Neural progenitor cell (in vitro differentiated cells): ENCODE results near the gene ZNF225. TPM values are rescaled to one million over a fixed set of nuclear protein-coding genes. Genes with fewer than 3 reads are reported as not detected.

Experiments
- DNase-seq: peaks from one replicate; pipeline ENCODE4 v3.0.0-alpha.2; 2016; ENCODE audit warnings: low spot score
- H2AFZ ChIP-seq: fragments of 200-600 bp; sonication (generic); replicated peaks from 2 replicates; pipeline ENCODE4 v1.6.1; 2016; ENCODE audit warnings: antibody characterized with exemption
- H3F3A ChIP-seq: fragments of 200-600 bp; sonication (generic); 2 replicates; pipeline ENCODE4 v1.6.1; 2016; ENCODE audit warnings: antibody characterized with exemption, low read depth
- H3K27ac ChIP-seq: fragments of 200-600 bp; sonication (generic); 2 replicates; pipeline ENCODE4 v1.5.1; 2016; ENCODE audit warnings: mild to moderate bottlenecking
- H3K27me3 ChIP-seq: fragments of 200-600 bp; sonication (generic); 2 replicates; pipeline ENCODE4 v1.6.1; 2016; ENCODE audit warnings: mild to moderate bottlenecking, moderate library complexity
- H3K36me3 ChIP-seq: fragments of 200-600 bp; sonication (generic); 2 replicates; pipeline ENCODE4 v1.5.1; 2016
- H3K4me1 ChIP-seq: fragments of 200-600 bp; sonication (generic); 2 replicates; pipeline ENCODE4 v1.6.1; 2016; ENCODE audit warnings: mixed run types
- H3K4me2 ChIP-seq: fragments of 200-600 bp; sonication (generic); 2 replicates; pipeline ENCODE4 v1.6.1; 2016
- H3K4me3 ChIP-seq: fragments of 200-600 bp; sonication (generic); 2 replicates; pipeline ENCODE4 v1.5.1; 2016
- H3K79me2 ChIP-seq: fragments of 200-600 bp; sonication (generic); 2 replicates; pipeline ENCODE4 v1.6.1; 2016; ENCODE audit warnings: low read depth
- H3K9ac ChIP-seq: fragments of 200-600 bp; sonication (generic); 2 replicates; pipeline ENCODE4 v1.6.1; 2016
- H3K9me3 ChIP-seq: fragments of 200-600 bp; sonication (generic); 2 replicates; pipeline ENCODE4 v1.5.1; 2016; ENCODE audit warnings: low read depth
- H4K20me1 ChIP-seq: fragments of 200-600 bp; sonication (generic); 2 replicates; pipeline ENCODE4 v1.6.1; 2016; ENCODE audit warnings: low read depth
- H3K27ac Mint-ChIP-seq: 3 replicates; pipeline ENCODE4 v1.8.0; 2021; ENCODE audit warnings: mixed read lengths
- H3K27me3 Mint-ChIP-seq: 2 replicates; pipeline ENCODE4 v1.8.0; 2022; ENCODE audit warnings: low read depth, mild to moderate bottlenecking, inconsistent platforms, moderate library complexity, mixed read lengths; ENCODE audit not compliant: insufficient read depth
- H3K36me3 Mint-ChIP-seq: 3 replicates; pipeline ENCODE4 v1.8.0; 2021; ENCODE audit warnings: mixed read lengths
- H3K4me1 Mint-ChIP-seq: 3 replicates; pipeline ENCODE4 v1.8.0; 2021; ENCODE audit warnings: mixed read lengths
- H3K4me3 Mint-ChIP-seq: 3 replicates; pipeline ENCODE4 v1.8.0; 2021; ENCODE audit warnings: mild to moderate bottlenecking, moderate library complexity, mixed read lengths
- H3K9me3 Mint-ChIP-seq: 3 replicates; pipeline ENCODE4 v1.8.0; 2020; ENCODE audit warnings: mixed read lengths
- CTCF ChIP-seq: fragments of 200-600 bp; sonication (generic); IDR thresholded peaks from 2 replicates; pipeline ENCODE4 v1.5.1; 2017; ENCODE audit warnings: antibody characterized with exemption, mild to moderate bottlenecking
- EZH2 ChIP-seq: fragments of 200-600 bp; sonication (generic); IDR thresholded peaks from 2 replicates; pipeline ENCODE4 v1.6.1; 2017; ENCODE audit warnings: antibody characterized with exemption, mild to moderate bottlenecking, moderate library complexity
- EZH2phosphoT487 ChIP-seq: fragments of 200-600 bp; sonication (generic); IDR thresholded peaks from 2 replicates; pipeline ENCODE4 v1.6.1; 2017; ENCODE audit warnings: antibody characterized with exemption
- total RNA-seq: library from RNA; depleted of rRNA; stranded (reverse); fragments of >200 nt; gene quantifications from 2 replicates; pipeline ENCODE4 v1.2.3, GENCODE V29; 2015; ENCODE audit warnings: low replicate concordance

Gene ZNF225
- total RNA-seq: 6.2 and 11.2 TPM in 2 replicates

GRCh38 chr19:44113138-44113783 is at the start of gene ZNF225:
TSS of gene ZNF225 (plus strand) at chr19:44113399. CDS start at chr19:44115828, 2,429 bp downstream.
- H3K9ac ChIP-seq: peak within 1 kb of the TSS; percentile 46
- H3K27me3 ChIP-seq: no peaks in the 10 kb centered on the region
- peaks cover 17% of the 10 kb centered on the region for H3F3A ChIP-seq
- peak within 1 kb of the TSS; percentile 80 for H2AFZ ChIP-seq
- TF ChIP-seq CTCF (no peak), EZH2 (no peak), EZH2phosphoT487 (no peak)
- peak within 1 kb of the TSS; percentile 100 for H3K4me3 Mint-ChIP-seq
- H3K27ac ChIP-seq: peak within 1 kb of the TSS; percentile 7
- no peaks in the 10 kb centered on the region for H4K20me1 ChIP-seq
- peaks cover 4% of the 10 kb centered on the region for H3K4me1 ChIP-seq
- H3K79me2 ChIP-seq: peaks cover 29% of the 10 kb centered on the region
- peaks cover 13% of the 10 kb centered on the region for H3K4me1 Mint-ChIP-seq
- DNase-seq: peak; percentile 98
- peak within 1 kb of the TSS; percentile 94 for H3K4me3 ChIP-seq
- peaks cover 21% of the 10 kb centered on the region for H3K9me3 Mint-ChIP-seq
- H3K27me3 Mint-ChIP-seq: peaks cover 2% of the 10 kb centered on the region
- peak within 1 kb of the TSS; percentile 88 for H3K4me2 ChIP-seq
- H3K36me3 Mint-ChIP-seq: peaks cover 27% of the 10 kb centered on the region
- peak within 1 kb of the TSS; percentile 97 for H3K27ac Mint-ChIP-seq
- peaks cover 19% of the 10 kb centered on the region for H3K9me3 ChIP-seq
- H3K36me3 ChIP-seq: peaks cover 9% of the 10 kb centered on the region

- H3F3A ChIP-seq: no peaks in the 10 kb centered on the region
- H3K4me3 ChIP-seq: no peak overlapping the region
- Mint-ChIP-seq H3K27ac (no peak overlapping the region), H3K4me1 (peaks cover under 1% of the 10 kb centered on the region), H3K27me3 (no peaks in the 10 kb centered on the region), H3K9me3 (peaks cover 36% of the 10 kb centered on the region), H3K4me3 (no peak overlapping the region), H3K36me3 (peaks cover 40% of the 10 kb centered on the region)
- no peaks in the 10 kb centered on the region for H3K4me1 ChIP-seq
- peaks cover 12% of the 10 kb centered on the region for H3K9me3 ChIP-seq
- H3K79me2 ChIP-seq: no peaks in the 10 kb centered on the region
- H3K27me3 ChIP-seq: no peaks in the 10 kb centered on the region
- no peak overlapping the region for H2AFZ ChIP-seq
- no peak overlapping the region for H3K9ac ChIP-seq
- no peaks in the 10 kb centered on the region for H4K20me1 ChIP-seq
- no peak for DNase-seq
- TF ChIP-seq EZH2phosphoT487: no peak
- no peak for TF ChIP-seq CTCF
- no peak for TF ChIP-seq EZH2
- no peak overlapping the region for H3K27ac ChIP-seq
- H3K36me3 ChIP-seq: peaks cover 35% of the 10 kb centered on the region
- no peak overlapping the region for H3K4me2 ChIP-seq
These were observed 46.9 kb upstream of the ZNF225 start for GRCh38 chr19:44066305-44066704.

GRCh38 chr19:44069415-44069814 is 43.8 kb upstream of the ZNF225 start:
- H3K27ac Mint-ChIP-seq: no peak overlapping the region
- peaks cover 8% of the 10 kb centered on the region for H3K4me1 ChIP-seq
- no peak overlapping the region for H3K27ac ChIP-seq
- no peak overlapping the region for H3K4me3 Mint-ChIP-seq
- H3K27me3 Mint-ChIP-seq: peaks cover 9% of the 10 kb centered on the region
- TF ChIP-seq EZH2phosphoT487 (no peak), EZH2 (no peak), CTCF (no peak)
- peaks cover 12% of the 10 kb centered on the region for H3K9me3 ChIP-seq
- H3K4me2 ChIP-seq: no peak overlapping the region
- H3K4me3 ChIP-seq: no peak overlapping the region
- H3K36me3 ChIP-seq: peaks cover 28% of the 10 kb centered on the region
- H2AFZ ChIP-seq: no peak overlapping the region
- H3K9ac ChIP-seq: no peak overlapping the region
- H3K27me3 ChIP-seq: peaks cover 9% of the 10 kb centered on the region
- H4K20me1 ChIP-seq: no peaks in the 10 kb centered on the region
- peaks cover 36% of the 10 kb centered on the region for H3K36me3 Mint-ChIP-seq
- peaks cover 42% of the 10 kb centered on the region for H3K9me3 Mint-ChIP-seq
- H3K79me2 ChIP-seq: no peaks in the 10 kb centered on the region
- no peak for DNase-seq
- H3F3A ChIP-seq: no peaks in the 10 kb centered on the region
- H3K4me1 Mint-ChIP-seq: peaks cover 16% of the 10 kb centered on the region
